IPS DF 6.9 (cell line): ENCODE data around the gene ZFP90.
A peak's percentile ranks its signal among the peaks of the same experiment; 100 is the strongest.
"Not testable (repeated sequence)": the region's sequence is repeated elsewhere in the genome, so short reads cannot be mapped to it uniquely, and the experiment has no call there.

Source experiments
- DNase-seq: peaks from one replicate; pipeline ENCODE4 v3.0.0-alpha.2; 2013; ENCODE audit warnings: low read depth, low spot score
- H3K27ac ChIP-seq: one replicate; pipeline ENCODE4 v1.5.1; 2013; ENCODE audit warnings: low read length, control low read depth
- H3K27me3 ChIP-seq: 2 replicates; pipeline ENCODE4 v1.6.1; 2013; ENCODE audit warnings: mild to moderate bottlenecking, low read length; ENCODE audit not compliant: control insufficient read depth, insufficient read depth
- H3K36me3 ChIP-seq: 2 replicates; pipeline ENCODE4 v1.6.1; 2013; ENCODE audit warnings: low read length; ENCODE audit not compliant: control insufficient read depth, insufficient read depth
- H3K4me1 ChIP-seq: 2 replicates; pipeline ENCODE4 v1.6.1; 2013; ENCODE audit warnings: low read length; ENCODE audit not compliant: control insufficient read depth, insufficient read depth
- H3K4me3 ChIP-seq: 2 replicates; pipeline ENCODE4 v1.5.1; 2013; ENCODE audit warnings: mild to moderate bottlenecking, low read length
- H3K9me3 ChIP-seq: 2 replicates; pipeline ENCODE4 v1.6.1; 2013; ENCODE audit warnings: low read length, inconsistent platforms; ENCODE audit not compliant: control insufficient read depth, insufficient read depth
- WGBS: extraction: QIAGEN DNeasy Blood & Tissue Kit; methylation state at CpG from one replicate; pipeline ENCODE4 v1.1.7; 2013; ENCODE audit warnings: mixed read lengths, missing lambda C conversion rate; ENCODE audit not compliant: insufficient read length, insufficient coverage; 5-methylcytosine and 5-hydroxymethylcytosine counted together

Gene ZFP90

GRCh38 chr16:68538880-68539701, at the start of gene ZFP90:
Gene ZFP90 (plus strand): TSS chr16:68539291. CDS start chr16:68539793, 502 bp downstream.
- no peaks in the 10 kb centered on the region for H3K27me3 ChIP-seq
- DNase-seq, result peak; percentile 70
- H3K4me3 ChIP-seq, result peak within 1 kb of the TSS; percentile 73; the same call in 1 of the 2 replicates
- no peaks in the 10 kb centered on the region for H3K36me3 ChIP-seq
- no peaks in the 10 kb centered on the region for H3K9me3 ChIP-seq
- no peaks in the 10 kb centered on the region for H3K4me1 ChIP-seq
- WGBS, result no CpG with 5 or more reads among the region's 71 CpGs
- no peak within 1 kb of the TSS for H3K27ac ChIP-seq

- Histone ChIP-seq H3K27ac (no peak overlapping the region), H3K9me3 (no peaks in the 10 kb centered on the region), H3K4me3 (no peak overlapping the region), H3K27me3 (no peaks in the 10 kb centered on the region), H3K36me3 (no peaks in the 10 kb centered on the region), H3K4me1 (peaks cover 8% of the 10 kb centered on the region)
- WGBS, result no CpG with 5 or more reads among the region's 1 CpG
- DNase-seq, result no peak
Observed at GRCh38 chr16:68490358-68490757, 48.7 kb upstream of the ZFP90 start.

GRCh38 chr16:68490829-68491575, 48.1 kb upstream of the ZFP90 start:
- no peaks in the 10 kb centered on the region for H3K27me3 ChIP-seq
- no peak for DNase-seq
- H3K4me3 ChIP-seq, result no peak overlapping the region
- no CpG with 5 or more reads among the region's 13 CpGs for WGBS
- H3K36me3 ChIP-seq, result no peaks in the 10 kb centered on the region
- H3K4me1 ChIP-seq, result peaks cover 8% of the 10 kb centered on the region
- H3K9me3 ChIP-seq, result no peaks in the 10 kb centered on the region
- no peak overlapping the region for H3K27ac ChIP-seq

- Histone ChIP-seq H3K27ac (no peak overlapping the region), H3K4me3 (no peak overlapping the region), H3K36me3 (no peaks in the 10 kb centered on the region), H3K27me3 (no peaks in the 10 kb centered on the region), H3K9me3 (no peaks in the 10 kb centered on the region), H3K4me1 (peaks cover 8% of the 10 kb centered on the region)
- no peak for DNase-seq
- no CpG with 5 or more reads among the region's 14 CpGs for WGBS
Observed at GRCh38 chr16:68491576-68491950, 47.5 kb upstream of the ZFP90 start.

- peaks cover 8% of the 10 kb centered on the region for H3K4me1 ChIP-seq
- DNase-seq, result no peak
- no peak overlapping the region for H3K4me3 ChIP-seq
- H3K27me3 ChIP-seq, result no peaks in the 10 kb centered on the region
- H3K27ac ChIP-seq, result no peak overlapping the region
- H3K9me3 ChIP-seq, result no peaks in the 10 kb centered on the region
- H3K36me3 ChIP-seq, result no peaks in the 10 kb centered on the region
- WGBS, result no CpG with 5 or more reads among the region's 11 CpGs
Observed at GRCh38 chr16:68492151-68492542, 46.9 kb upstream of the ZFP90 start.

GRCh38 chr16:68492543-68493411, 46.3 kb upstream of the ZFP90 start:
- peaks cover 8% of the 10 kb centered on the region for H3K4me1 ChIP-seq
- DNase-seq, result no peak
- no peaks in the 10 kb centered on the region for H3K27me3 ChIP-seq
- H3K9me3 ChIP-seq, result no peaks in the 10 kb centered on the region
- H3K36me3 ChIP-seq, result no peaks in the 10 kb centered on the region
- H3K27ac ChIP-seq, result no peak overlapping the region
- H3K4me3 ChIP-seq, result no peak overlapping the region
- WGBS, result no CpG with 5 or more reads among the region's 6 CpGs

- Histone ChIP-seq H3K36me3 (no peaks in the 10 kb centered on the region), H3K27ac (no peak overlapping the region), H3K9me3 (no peaks in the 10 kb centered on the region), H3K4me3 (no peak overlapping the region), H3K27me3 (no peaks in the 10 kb centered on the region), H3K4me1 (peaks cover 8% of the 10 kb centered on the region)
- no CpG with 5 or more reads among the region's 5 CpGs for WGBS
- DNase-seq, result no peak
Observed at GRCh38 chr16:68493412-68494070, 45.5 kb upstream of the ZFP90 start.

GRCh38 chr16:68494261-68494660, 44.8 kb upstream of the ZFP90 start:
- not testable (repeated sequence) for H3K27ac ChIP-seq, H3K9me3 ChIP-seq, H3K36me3 ChIP-seq, H3K4me1 ChIP-seq, DNase-seq, H3K4me3 ChIP-seq, H3K27me3 ChIP-seq
- WGBS, result no CpG with 5 or more reads among the region's 5 CpGs

GRCh38 chr16:68496689-68497088, 42.4 kb upstream of the ZFP90 start:
- no peaks in the 10 kb centered on the region for H3K4me1 ChIP-seq
- DNase-seq, result no peak
- no peak overlapping the region for H3K27ac ChIP-seq
- H3K9me3 ChIP-seq, result no peaks in the 10 kb centered on the region
- H3K27me3 ChIP-seq, result no peaks in the 10 kb centered on the region
- WGBS, result no CpG with 5 or more reads among the region's 8 CpGs
- H3K4me3 ChIP-seq, result no peak overlapping the region
- no peaks in the 10 kb centered on the region for H3K36me3 ChIP-seq

- Histone ChIP-seq H3K4me3 (no peak overlapping the region), H3K27me3 (no peaks in the 10 kb centered on the region), H3K36me3 (no peaks in the 10 kb centered on the region), H3K9me3 (no peaks in the 10 kb centered on the region), H3K27ac (no peak overlapping the region), H3K4me1 (no peaks in the 10 kb centered on the region)
- WGBS, result no CpG with 5 or more reads among the region's 5 CpGs
- DNase-seq, result no peak
Observed at GRCh38 chr16:68499006-68499405, 40.1 kb upstream of the ZFP90 start.
